ENCODE measurements around the gene EIF1. TPM values are rescaled to one million over a fixed set of nuclear protein-coding genes. Genes with fewer than 3 reads are reported as not detected.

EIF1 gene
- total and polyA plus RNA-seq, 2 of the 8 experiments (the other 6 are each of a cell fraction or from before 2014, with no cell fraction given): 175 to 539 TPM

DNA sequence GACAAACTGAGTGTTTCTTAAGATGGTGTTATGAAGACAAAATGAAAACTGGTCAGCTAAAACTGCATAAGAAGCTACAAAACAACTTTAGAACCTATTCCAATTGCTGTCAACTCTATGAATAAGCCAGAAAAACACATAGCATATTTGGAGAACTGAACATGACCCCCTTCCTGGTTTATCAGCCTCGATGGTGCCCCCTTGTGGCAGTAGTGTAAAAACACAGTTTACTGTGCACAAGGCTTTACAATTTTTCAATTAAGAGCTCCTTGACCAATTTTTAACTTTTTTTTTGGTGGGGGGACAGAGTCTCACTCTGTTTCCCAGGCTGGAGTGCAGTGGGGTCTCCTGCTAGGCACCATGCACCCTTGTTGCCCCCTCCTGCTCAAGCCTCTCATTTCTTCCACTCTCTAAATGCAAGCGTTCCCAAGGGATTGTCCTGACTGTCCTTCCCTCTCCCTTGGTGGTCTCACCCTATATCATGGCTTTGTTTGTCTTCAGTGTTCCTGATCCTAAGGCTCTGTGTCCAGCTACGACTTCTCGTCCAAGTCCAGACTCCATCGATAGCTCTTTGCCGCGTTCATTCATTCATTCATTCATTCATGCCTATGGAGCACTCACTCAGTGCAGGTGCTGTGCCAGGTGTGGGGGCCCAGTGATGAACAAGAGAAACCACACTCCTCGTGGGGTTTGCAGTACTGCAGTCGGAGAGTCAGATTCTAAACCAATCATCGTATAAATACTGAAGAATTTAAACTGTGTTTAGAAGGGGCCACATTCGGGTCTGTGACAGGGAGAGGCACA, 7.5 kb downstream of the EIF1 start:
- Histone ChIP-seq H4K20me1 (replicated peaks in 1 of 2; ENCODE audit: control insufficient read depth in 1 of 2, insufficient read depth in 2 of 2, low read length in 2 of 2) (peaks cover 2 to 6% of the 10 kb centered on the region in 2 experiments), H2BK120ac (replicated peaks; ENCODE audit: low read depth, low read length) (no peak overlapping the region), H3K18ac (ENCODE audit: extremely low read depth, low read length) (no peak overlapping the region), H3K79me2 (ENCODE audit: control insufficient read depth in 1 of 2, insufficient read depth in 2 of 2, low read length in 2 of 2) (0 out of 4 replicates have a peak, but pooled peaks cover 0 to under 1% of the 10 kb centered on the region in 2 experiments), H3K4me1 (replicated peaks in 1 of 4; ENCODE audit: control insufficient read depth in 3 of 4, insufficient read depth in 4 of 4, low read length in 3 of 4) (peaks cover 0 to 1% (median 0%) of the 10 kb centered on the region in 4 experiments; a peak in 1 of 7 replicates), H2BK20ac (ENCODE audit: low read length) (no peak overlapping the region), H2AFZ (ENCODE audit: low read length) (no peak overlapping the region), H2BK5ac (ENCODE audit: low read depth, low read length) (no peak overlapping the region), H2AK5ac (ENCODE audit: low read depth, low read length) (no peak overlapping the region; the same call in 1 of the 2 replicates), H3K9me3 (ENCODE audit: insufficient read depth in 2 of 2, low read depth in 1 of 2, low read length in 1 of 2) (no peaks in the 10 kb centered on the region), H4K5ac (ENCODE audit: insufficient read length, low read depth, low read length) (no peak overlapping the region), H3K4me2 (ENCODE audit: insufficient read depth in 1 of 2, low read depth in 2 of 2, low read length in 2 of 2) (no peak overlapping the region), H3K23ac (ENCODE audit: insufficient read length) (no peak overlapping the region), H3K23me2 (ENCODE audit: low read depth, low read length) (no peaks in the 10 kb centered on the region), H3K9ac (replicated peaks in 1 of 4; ENCODE audit: extremely low read depth in 1 of 4, low read depth in 3 of 4, low read length in 3 of 4) (no peak overlapping the region), H3K27ac (ENCODE audit: low read depth, low read length) (no peak overlapping the region), H4K91ac (replicated peaks; ENCODE audit: insufficient read length, low read length) (no peak overlapping the region), H3K36me3 (ENCODE audit: control insufficient read depth in 2 of 4, insufficient read depth in 4 of 4, low read length in 3 of 4) (peaks cover 14 to 32% (median 27%) of the 10 kb centered on the region in 4 experiments), H3K4me3 (ENCODE audit: extremely low read depth in 1 of 4, insufficient read depth in 2 of 4, low read depth in 3 of 4, low read length in 4 of 4) (no peak overlapping the region), H3K14ac (ENCODE audit: insufficient read length) (no peak overlapping the region), H3K79me1 (ENCODE audit: low read depth, low read length) (no peaks in the 10 kb centered on the region), H2BK15ac (ENCODE audit: low read length) (peak overlapping the region; percentile 88; the same call in 1 of the 2 replicates), H3K27me3 (replicated peaks in 1 of 4; ENCODE audit: control insufficient read depth in 3 of 4, extremely low read depth in 1 of 4, insufficient read depth in 3 of 4, low read length in 3 of 4) (no peaks in the 10 kb centered on the region; a peak in 1 of 7 replicates), H3K56ac (replicated peaks; ENCODE audit: insufficient read length, low read depth, low read length) (no peak overlapping the region), H3K4ac (replicated peaks; ENCODE audit: insufficient read length, low read depth, low read length) (no peak overlapping the region), H2BK12ac (ENCODE audit: low read depth, low read length) (no peak overlapping the region; the same call in 1 of the 2 replicates), H4K8ac (ENCODE audit: extremely low read depth, insufficient read depth, low read length) (no peak overlapping the region)
- ChIA-PET CTCF (ENCODE audit: partially characterized antibody) (interaction anchor here (0.6 to 2.7 kb wide), 33 partner anchors 8 to 840 kb away, joined by 3 to 26 read pairs (median 5); partner anchors contain the start of genes GAST and KRT15), POLR2A (ENCODE audit: partially characterized antibody) (interaction anchor here (0.6 to 9.3 kb wide), 10 partner anchors 12 to 1581 kb away, joined by 3 to 378 read pairs (median 4); partner anchors contain the start of genes GAST, HAP1, JUP and KLHL11)
- DNase-seq (ENCODE audit: low read depth in 1 of 2, low spot score in 2 of 2) (peak in 1 of 2 experiments; percentile 66), FAIRE-seq (no peak)
- 71% methylated on average over 11 of the region's 11 CpGs; no CpG with 5 or more reads in 1 of the 2 experiments for WGBS, 2 experiments (ENCODE audit: extremely low coverage in 1 of 2, insufficient coverage in 1 of 2, insufficient read length in 1 of 2, insufficient replicate concordance in 2 of 2, low coverage in 1 of 2, low lambda C conversion rate in 2 of 2, missing lambda C conversion rate in 1 of 2)
- no peak for TF ChIP-seq GTF2F1 (IDR thresholded peaks at IDR 0.05; ENCODE audit: borderline replicate concordance, low read depth, low read length)
- peak; percentile 35 to 51 for TF ChIP-seq RAD21 (IDR thresholded peaks at IDR 0.05 in 1 of 2, conservative IDR thresholded peaks at IDR 0.05 in 1 of 2; ENCODE audit: low read depth in 2 of 2, low read length in 2 of 2)
- TF ChIP-seq GABPA (IDR thresholded peaks at IDR 0.05; ENCODE audit: borderline replicate concordance, insufficient read depth, low read length): no peak
- TF ChIP-seq MAFK (IDR thresholded peaks at IDR 0.05; ENCODE audit: low read depth, low read length): no peak
- TF ChIP-seq TAF1 (IDR thresholded peaks at IDR 0.05; ENCODE audit: low read depth, low read length): no peak
- TF ChIP-seq RXRA (IDR thresholded peaks at IDR 0.05; ENCODE audit: insufficient read depth, low read depth, low read length): no peak
- no peak for TF ChIP-seq JUN (IDR thresholded peaks at IDR 0.05; ENCODE audit: low read depth, low read length)
- TF ChIP-seq SIX5 (IDR thresholded peaks at IDR 0.05; ENCODE audit: low read depth, low read length): no peak
- no peak for TF ChIP-seq KDM1A (IDR thresholded peaks at IDR 0.05; ENCODE audit: borderline replicate concordance, low read length)
